ENCODE data around the gene OR5H15. TPM values are rescaled to one million over a fixed set of nuclear protein-coding genes. Genes with fewer than 3 reads are reported as not detected.

OR5H15 gene
- total RNA-seq, 1 experiment from 2014 or later = not detected

Other genes with a start within 250 kb of the OR5H15 start
- gene RIOX2, start 194.3 kb upstream of the OR5H15 start, total RNA-seq (2014; rRNA removed; shearing (Covaris generic)) = 29.9 and 33.2 TPM in 2 replicates
- not detected in 2 replicates for gene GABRR3, start 131.4 kb upstream of the OR5H15 start, total RNA-seq (2014; rRNA removed; shearing (Covaris generic))
- gene OR5AC2, start 79.5 kb upstream of the OR5H15 start, total RNA-seq (2014; rRNA removed; shearing (Covaris generic)) = not detected in 2 replicates
- gene OR5H1, start 36.0 kb upstream of the OR5H15 start, total RNA-seq (2014; rRNA removed; shearing (Covaris generic)) = not detected in 2 replicates
- gene OR5H14, start 19.2 kb upstream of the OR5H15 start, total RNA-seq (2014; rRNA removed; shearing (Covaris generic)) = not detected in 2 replicates
- not detected in 2 replicates for gene OR5H6, start 97.5 kb downstream of the OR5H15 start, total RNA-seq (2014; rRNA removed; shearing (Covaris generic))
- gene OR5H2, start 115.8 kb downstream of the OR5H15 start, total RNA-seq (2014; rRNA removed; shearing (Covaris generic)) = not detected in 2 replicates
- not detected in 2 replicates for gene OR5K4, start 187.2 kb downstream of the OR5H15 start, total RNA-seq (2014; rRNA removed; shearing (Covaris generic))
- not detected in 2 replicates for gene OR5K3, start 224.0 kb downstream of the OR5H15 start, total RNA-seq (2014; rRNA removed; shearing (Covaris generic))

Measured in HT-29 (cell line).